ENCODE results near the gene MYL3.

DNA sequence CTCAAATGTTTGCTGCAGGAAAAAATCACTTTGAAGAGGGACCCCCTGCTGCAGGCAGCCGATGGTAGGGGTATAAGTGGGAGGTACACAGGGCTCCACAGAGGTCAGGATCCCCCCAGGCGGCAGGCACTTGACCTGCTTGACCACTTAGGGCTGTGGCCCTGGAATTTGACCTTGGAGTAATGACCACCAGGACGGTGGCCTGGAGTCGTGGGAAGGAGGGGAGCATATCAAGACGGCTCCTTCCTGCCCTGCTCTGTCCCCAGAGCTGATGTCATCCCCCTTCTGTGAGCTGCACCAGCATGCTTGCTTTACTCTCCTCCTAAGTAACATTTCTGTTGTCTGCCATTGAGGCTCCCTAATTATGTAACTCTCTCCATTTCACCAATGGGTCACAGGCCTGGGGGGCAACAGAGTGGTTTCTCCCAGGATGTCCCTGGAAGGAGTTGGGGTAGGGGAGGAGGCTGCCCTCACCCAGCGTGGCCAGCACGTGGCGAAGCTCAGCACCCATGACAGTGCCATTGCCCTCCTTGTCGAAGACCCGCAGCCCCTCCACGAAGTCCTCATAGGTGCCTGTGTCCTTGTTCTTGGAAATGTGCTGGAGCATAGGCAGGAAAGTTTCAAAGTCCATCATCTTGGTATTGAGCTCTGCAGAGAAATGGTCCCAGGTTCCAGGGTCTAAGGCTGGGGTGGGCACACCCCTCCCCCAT lies 4.1 kb downstream of the MYL3 start:
- TF ChIP-seq, protein P1, sequence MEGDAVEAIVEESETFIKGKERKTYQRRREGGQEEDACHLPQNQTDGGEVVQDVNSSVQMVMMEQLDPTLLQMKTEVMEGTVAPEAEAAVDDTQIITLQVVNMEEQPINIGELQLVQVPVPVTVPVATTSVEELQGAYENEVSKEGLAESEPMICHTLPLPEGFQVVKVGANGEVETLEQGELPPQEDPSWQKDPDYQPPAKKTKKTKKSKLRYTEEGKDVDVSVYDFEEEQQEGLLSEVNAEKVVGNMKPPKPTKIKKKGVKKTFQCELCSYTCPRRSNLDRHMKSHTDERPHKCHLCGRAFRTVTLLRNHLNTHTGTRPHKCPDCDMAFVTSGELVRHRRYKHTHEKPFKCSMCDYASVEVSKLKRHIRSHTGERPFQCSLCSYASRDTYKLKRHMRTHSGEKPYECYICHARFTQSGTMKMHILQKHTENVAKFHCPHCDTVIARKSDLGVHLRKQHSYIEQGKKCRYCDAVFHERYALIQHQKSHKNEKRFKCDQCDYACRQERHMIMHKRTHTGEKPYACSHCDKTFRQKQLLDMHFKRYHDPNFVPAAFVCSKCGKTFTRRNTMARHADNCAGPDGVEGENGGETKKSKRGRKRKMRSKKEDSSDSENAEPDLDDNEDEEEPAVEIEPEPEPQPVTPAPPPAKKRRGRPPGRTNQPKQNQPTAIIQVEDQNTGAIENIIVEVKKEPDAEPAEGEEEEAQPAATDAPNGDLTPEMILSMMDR (IDR thresholded peaks at IDR 0.05), result no peak
- TF ChIP-seq POLR2A (IDR thresholded peaks at IDR 0.05) (no peak), POLR2AphosphoS5 (IDR thresholded peaks at IDR 0.05) (no peak)
